ENCODE measurements around the gene GRID1.

Gene GRID1

DNA sequence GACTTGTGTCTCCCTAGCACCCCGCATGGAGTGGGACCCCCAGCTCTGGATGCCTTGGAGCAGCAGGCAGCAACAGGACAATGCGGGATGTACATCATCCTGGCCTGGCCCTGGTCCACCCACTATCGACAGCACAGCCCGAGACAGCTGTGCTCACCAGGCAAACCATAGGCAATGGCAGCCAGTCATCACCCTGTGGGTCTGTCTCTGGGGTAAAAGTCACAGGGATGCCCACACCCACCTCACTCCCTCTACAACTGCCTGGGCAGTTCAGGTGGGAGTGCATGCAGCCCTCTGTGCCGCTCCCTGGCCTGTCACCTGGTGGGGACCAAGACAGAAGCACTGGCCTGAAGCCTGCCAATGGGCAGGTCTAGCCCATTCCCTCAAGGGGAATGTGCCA, 147.8 kb downstream of the GRID1 start:
- no peak for DNase-seq (ENCODE audit: insufficient read length, low spot score)
- FAIRE-seq = no peak
- TF ChIP-seq POLR2A (IDR thresholded peaks at IDR 0.05; ENCODE audit: low read depth, low read length) = no peak
- no peak for TF ChIP-seq TAF1 (IDR thresholded peaks at IDR 0.05; ENCODE audit: low read depth, low read length)
- TF ChIP-seq POU2F2 (IDR thresholded peaks at IDR 0.05; ENCODE audit: low read depth, low read length) = no peak
- no peak for TF ChIP-seq SPI1 (IDR thresholded peaks at IDR 0.05; ENCODE audit: low read depth, low read length)
- no peak for TF ChIP-seq POLR2AphosphoS5 (IDR thresholded peaks at IDR 0.05; ENCODE audit: low read depth, low read length)
- TF ChIP-seq PAX5 (IDR thresholded peaks at IDR 0.05; ENCODE audit: insufficient read depth, low read length, severe bottlenecking) = no peak

GRCh38 chr10:86218160-86218559, 148.4 kb downstream of the GRID1 start:
- DNase-seq (ENCODE audit: insufficient read length, low spot score) = no peak
- no peak for TF ChIP-seq SPI1 (IDR thresholded peaks at IDR 0.05; ENCODE audit: low read depth, low read length)
- no peak for TF ChIP-seq POLR2AphosphoS5 (IDR thresholded peaks at IDR 0.05; ENCODE audit: low read depth, low read length)
- TF ChIP-seq TAF1 (IDR thresholded peaks at IDR 0.05; ENCODE audit: low read depth, low read length) = no peak
- no peak for TF ChIP-seq PAX5 (IDR thresholded peaks at IDR 0.05; ENCODE audit: insufficient read depth, low read length, severe bottlenecking)
- TF ChIP-seq POU2F2 (IDR thresholded peaks at IDR 0.05; ENCODE audit: low read depth, low read length) = no peak
- TF ChIP-seq POLR2A (IDR thresholded peaks at IDR 0.05; ENCODE audit: low read depth, low read length) = no peak
- no peak for FAIRE-seq

DNA sequence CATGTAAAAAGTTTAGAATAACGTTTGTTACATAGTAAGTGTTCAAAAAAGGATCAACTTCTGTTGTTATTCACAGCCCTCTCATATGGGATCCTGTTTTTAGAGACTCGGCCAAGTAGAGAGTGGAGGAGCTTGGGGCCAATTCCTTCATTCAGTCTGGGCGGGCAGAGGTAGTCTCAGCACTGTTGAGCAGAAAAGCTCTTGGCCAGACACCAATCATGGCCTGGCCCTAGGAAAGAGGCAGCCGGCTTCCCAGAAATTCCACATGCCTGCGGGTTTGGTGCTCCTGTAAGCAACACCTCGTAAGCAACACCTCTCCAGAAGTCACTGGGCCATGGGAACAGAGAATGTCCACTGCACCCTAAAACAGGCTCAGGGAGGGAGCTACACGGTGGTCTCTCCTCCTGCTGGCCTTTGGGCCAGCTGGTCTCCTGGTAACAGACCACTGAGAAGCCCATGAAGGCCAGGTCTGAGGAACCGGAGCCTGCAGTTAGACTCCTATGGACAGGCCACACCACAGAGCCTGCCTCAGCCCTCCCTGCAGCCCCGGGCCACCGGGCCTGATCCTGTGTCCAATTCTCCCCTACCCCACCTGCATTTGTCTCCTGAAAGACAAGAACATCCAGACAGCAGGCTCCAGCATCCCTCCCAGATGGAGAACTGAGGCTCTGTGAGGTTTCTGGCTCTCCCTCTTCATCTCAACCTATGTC, 149.1 kb downstream of the GRID1 start:
- DNase-seq (ENCODE audit: insufficient read length, low spot score) (no peak), FAIRE-seq (no peak)
- TF ChIP-seq POLR2AphosphoS5 (IDR thresholded peaks at IDR 0.05; ENCODE audit: low read depth, low read length) (no peak), TAF1 (IDR thresholded peaks at IDR 0.05; ENCODE audit: low read depth, low read length) (no peak), POLR2A (IDR thresholded peaks at IDR 0.05; ENCODE audit: low read depth, low read length) (no peak), PAX5 (IDR thresholded peaks at IDR 0.05; ENCODE audit: insufficient read depth, low read length, severe bottlenecking) (no peak), POU2F2 (IDR thresholded peaks at IDR 0.05; ENCODE audit: low read depth, low read length) (no peak), SPI1 (IDR thresholded peaks at IDR 0.05; ENCODE audit: low read depth, low read length) (no peak)

GRCh38 chr10:86216886-86217285, 149.7 kb downstream of the GRID1 start:
- TF ChIP-seq POLR2AphosphoS5 (IDR thresholded peaks at IDR 0.05; ENCODE audit: low read depth, low read length) (no peak), POU2F2 (IDR thresholded peaks at IDR 0.05; ENCODE audit: low read depth, low read length) (no peak), POLR2A (IDR thresholded peaks at IDR 0.05; ENCODE audit: low read depth, low read length) (no peak), TAF1 (IDR thresholded peaks at IDR 0.05; ENCODE audit: low read depth, low read length) (no peak), PAX5 (IDR thresholded peaks at IDR 0.05; ENCODE audit: insufficient read depth, low read length, severe bottlenecking) (no peak), SPI1 (IDR thresholded peaks at IDR 0.05; ENCODE audit: low read depth, low read length) (no peak)
- DNase-seq (ENCODE audit: insufficient read length, low spot score) (no peak), FAIRE-seq (no peak)

- no peak for DNase-seq (ENCODE audit: insufficient read length, low spot score)
- FAIRE-seq = no peak
- TF ChIP-seq POLR2A (IDR thresholded peaks at IDR 0.05; ENCODE audit: low read depth, low read length) (no peak), PAX5 (IDR thresholded peaks at IDR 0.05; ENCODE audit: insufficient read depth, low read length, severe bottlenecking) (no peak), POU2F2 (IDR thresholded peaks at IDR 0.05; ENCODE audit: low read depth, low read length) (no peak), SPI1 (IDR thresholded peaks at IDR 0.05; ENCODE audit: low read depth, low read length) (no peak), TAF1 (IDR thresholded peaks at IDR 0.05; ENCODE audit: low read depth, low read length) (no peak), POLR2AphosphoS5 (IDR thresholded peaks at IDR 0.05; ENCODE audit: low read depth, low read length) (no peak)
Observed at GRCh38 chr10:86215712-86216111, 150.9 kb downstream of the GRID1 start.

GRCh38 chr10:86215046-86215445, 151.5 kb downstream of the GRID1 start:
- TF ChIP-seq PAX5 (IDR thresholded peaks at IDR 0.05; ENCODE audit: insufficient read depth, low read length, severe bottlenecking) (no peak), POLR2AphosphoS5 (IDR thresholded peaks at IDR 0.05; ENCODE audit: low read depth, low read length) (no peak), POU2F2 (IDR thresholded peaks at IDR 0.05; ENCODE audit: low read depth, low read length) (no peak), SPI1 (IDR thresholded peaks at IDR 0.05; ENCODE audit: low read depth, low read length) (no peak), POLR2A (IDR thresholded peaks at IDR 0.05; ENCODE audit: low read depth, low read length) (no peak), TAF1 (IDR thresholded peaks at IDR 0.05; ENCODE audit: low read depth, low read length) (no peak)
- DNase-seq (ENCODE audit: insufficient read length, low spot score) (no peak), FAIRE-seq (no peak)

DNA sequence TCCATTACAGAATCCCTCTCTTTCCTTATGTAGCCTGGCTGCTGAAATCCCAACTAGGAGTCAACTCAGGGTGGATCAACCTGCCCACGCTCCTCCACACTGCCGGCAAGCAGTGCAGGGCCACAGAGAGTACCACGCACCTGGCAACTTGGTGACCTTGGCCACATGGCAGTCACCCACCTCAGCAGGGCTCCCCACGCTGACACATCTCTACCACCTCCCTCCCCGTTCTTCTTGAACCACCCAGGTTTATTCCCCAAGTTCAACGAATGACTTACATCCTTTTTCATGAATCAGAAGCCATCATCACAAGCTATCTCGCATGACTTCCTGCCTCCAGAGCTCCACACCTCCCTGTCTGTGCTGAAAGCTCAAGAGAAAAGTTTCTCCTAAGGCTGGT, 153.4 kb downstream of the GRID1 start:
- TF ChIP-seq TAF1 (IDR thresholded peaks at IDR 0.05; ENCODE audit: low read depth, low read length) = no peak
- DNase-seq (ENCODE audit: insufficient read length, low spot score) (no peak), FAIRE-seq (no peak)

- TF ChIP-seq POLR2A (IDR thresholded peaks at IDR 0.05; ENCODE audit: low read depth, low read length) = no peak
- no peak for TF ChIP-seq POU2F2 (IDR thresholded peaks at IDR 0.05; ENCODE audit: low read depth, low read length)
- no peak for TF ChIP-seq POLR2AphosphoS5 (IDR thresholded peaks at IDR 0.05; ENCODE audit: low read depth, low read length)
- TF ChIP-seq PAX5 (IDR thresholded peaks at IDR 0.05; ENCODE audit: insufficient read depth, low read length, severe bottlenecking) = no peak
- no peak for TF ChIP-seq SPI1 (IDR thresholded peaks at IDR 0.05; ENCODE audit: low read depth, low read length)
- TF ChIP-seq TAF1 (IDR thresholded peaks at IDR 0.05; ENCODE audit: low read depth, low read length) = no peak
Observed at GRCh38 chr10:86212391-86212700, 154.2 kb downstream of the GRID1 start.

DNA sequence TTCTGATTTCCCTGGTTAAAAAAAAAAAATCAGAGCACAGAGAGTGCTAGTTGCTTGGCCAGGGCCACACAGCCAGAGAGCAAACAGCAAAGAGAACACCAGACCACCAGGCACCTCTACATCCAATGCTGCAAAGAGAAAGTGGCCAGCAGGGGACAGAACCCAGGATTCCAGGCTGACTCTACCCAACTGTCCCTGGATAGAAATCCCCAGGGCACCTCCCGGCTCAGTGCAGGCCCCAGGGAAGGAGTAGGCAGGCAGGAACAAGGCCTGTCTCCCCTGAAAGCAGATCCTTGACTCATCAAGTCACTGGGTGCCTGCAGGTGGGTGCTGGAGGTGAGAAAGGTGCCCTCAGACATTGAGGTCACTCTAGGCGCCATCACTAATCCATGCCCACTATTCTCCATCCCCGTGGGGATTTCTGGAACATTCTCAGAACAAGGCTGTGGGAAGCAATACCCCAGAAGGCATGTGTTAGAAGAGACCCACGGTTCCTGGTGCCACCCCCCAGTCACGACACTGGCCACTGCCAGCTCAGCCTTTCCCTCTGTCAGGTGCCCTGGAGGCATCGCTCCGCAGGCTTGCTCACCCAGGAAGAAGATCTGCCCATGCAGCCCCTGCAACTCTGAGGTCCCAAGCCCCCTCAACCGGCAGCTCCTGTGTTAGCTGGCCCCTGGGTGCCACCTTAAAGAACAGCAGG, 154.8 kb downstream of the GRID1 start:
- no peak for FAIRE-seq

More at GRCh38 chr10:86212391-86212700, 154.2 kb downstream of the GRID1 start:
- DNase-seq (ENCODE audit: insufficient read length, low spot score) (no peak), FAIRE-seq (no peak)

More for the DNA sequence above, 154.8 kb downstream of the GRID1 start:
- no peak for DNase-seq (ENCODE audit: insufficient read length, low spot score)
- TF ChIP-seq POLR2A (IDR thresholded peaks at IDR 0.05; ENCODE audit: low read depth, low read length) (no peak), POLR2AphosphoS5 (IDR thresholded peaks at IDR 0.05; ENCODE audit: low read depth, low read length) (no peak), PAX5 (IDR thresholded peaks at IDR 0.05; ENCODE audit: insufficient read depth, low read length, severe bottlenecking) (no peak), POU2F2 (IDR thresholded peaks at IDR 0.05; ENCODE audit: low read depth, low read length) (no peak), TAF1 (IDR thresholded peaks at IDR 0.05; ENCODE audit: low read depth, low read length) (no peak), SPI1 (IDR thresholded peaks at IDR 0.05; ENCODE audit: low read depth, low read length) (no peak)

Data from GM12891 (cell line).